Pancreas (tissue), 10 donors: ENCODE measurements around the gene RIMBP2. TPM values are rescaled to one million over a fixed set of nuclear protein-coding genes. Genes with fewer than 3 reads are reported as not detected.

Experiments
- ATAC-seq, 4 donors: fragments of 200-7000 bp; cut with Tn5 transposase; one replicate each; pipeline versions ENCODE4 v1.8.0 to v1.9.1; 2020; ENCODE audit warnings: mild to moderate bottlenecking in 4 of 4, moderate library complexity in 4 of 4
- DNase-seq, 6 donors: peaks; one replicate each; pipeline ENCODE4 v3.0.0-alpha.2; 2020
- FAIRE-seq: peaks from 2 replicates; lab custom pipeline; 2012; peaks lifted over from hg19 to GRCh38; lab: Jason Lieb, UNC
- H3K27ac ChIP-seq, 4 donors: fragments of 200-600 bp; sonication (generic); 1 replicate in 3 of 4; 2 replicates in 1 of 4; pipeline versions ENCODE4 v1.5.0 to v1.8.0; 2020
- H3K27me3 ChIP-seq, 4 donors: fragments of 200-600 bp; one replicate each; pipeline ENCODE4 v1.8.0; 2021
- H3K36me3 ChIP-seq, 3 donors: fragments of 200-600 bp; sonication (generic) in 1 of 3; one replicate each; pipeline versions ENCODE4 v1.5.0 to v1.8.0; 2020 to 2021
- H3K4me1 ChIP-seq, 3 donors: fragments of 200-600 bp; one replicate each; pipeline ENCODE4 v1.8.0; 2021
- H3K4me3 ChIP-seq, 4 donors: fragments of 200-600 bp; sonication (generic) in 2 of 4; one replicate each; pipeline versions ENCODE4 v1.5.0 to v1.8.0; 2020 to 2021
- H3K9me3 ChIP-seq, 4 donors: fragments of 200-600 bp; one replicate each; pipeline ENCODE4 v1.8.0; 2021
- WGBS, 2 donors: extraction: QIAGEN DNeasy Blood & Tissue Kit; methylation state at CpG; one replicate each; pipeline ENCODE4 v1.1.7; 2013; 5-methylcytosine and 5-hydroxymethylcytosine counted together
- intact Hi-C, 3 donors: fragments of 100-400 bp; cut with DNase I; formaldehyde crosslinking; loops; one replicate each; pipeline versions ENCODE4 v1.11.1 to v1.14.2; 2022
- polyA plus RNA-seq, 2 donors: library from polyadenylated mRNA; stranded (reverse); fragments of 200-250 nt; gene quantifications; one replicate each; pipeline ENCODE4 v1.2.3, GENCODE V29; 2013
- total RNA-seq, 6 donors: library from RNA; stranded (reverse); fragmentation: NEBNext Ultra II Directional in 4 of 6; extraction: Animal tissue kit (Norgen Biotek cat#: 25700) in 4 of 6; gene quantifications; one replicate each; pipeline versions ENCODE4 v1.2.1 to v1.2.4, GENCODE V29; 2021 to 2023
- TF ChIP-seq, protein P1 (sequence below), 4 donors: fragments of 200-600 bp; sonication (generic) in 3 of 4; IDR thresholded peaks; one replicate each; pipeline versions ENCODE4 v1.5.0 to v1.8.0; 2021; ENCODE audit warnings: antibody characterized with exemption in 4 of 4
- donor health status: healthy with polysubstance abuse.
- donor health status: DM: no; HTN: no; CAD: no; lungs with moderate emphysema.
- donor health status: DM: no; HTN: no; CAD: no.
- donor health status: control.
- donor health status: control.
- donor health status: Bipolar disorder and iron deficiency.
- donor health status: DM: yes; HTN: yes; CAD: no.
- donor health status: DM: no; HTN: no; CAD: no.
- donor health status: DM: no; HTN: no; CAD: no.
- donor health status: DM: yes; HTN: yes; CAD: no.

RIMBP2 gene
- total and polyA plus RNA-seq, 8 donors: 1.6 to 14.9 (median 3.9) TPM

DNA sequence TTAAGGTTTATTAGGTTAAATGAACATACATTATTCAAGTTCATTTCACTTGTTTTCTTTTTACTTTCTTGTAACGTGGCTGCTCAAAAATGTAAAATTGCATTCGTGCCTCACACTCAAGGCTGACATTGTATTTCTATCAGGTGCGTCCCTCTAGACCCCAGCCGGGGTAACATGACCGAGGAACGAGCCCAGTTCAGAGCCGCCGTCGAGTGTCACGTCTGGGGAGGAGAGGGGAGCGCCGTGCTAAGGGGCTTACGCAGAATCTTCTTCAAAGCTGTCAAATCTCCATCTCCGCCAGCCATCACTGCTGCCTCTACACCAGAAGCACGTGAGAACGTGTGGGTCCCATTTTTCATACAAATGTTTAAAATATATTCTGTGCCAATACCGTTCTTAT is 170.6 kb downstream of the RIMBP2 start:
- Histone ChIP-seq H3K27ac (no peak overlapping the region), H3K4me1 (no peaks in the 10 kb centered on the region), H3K4me3 (no peak overlapping the region), H3K9me3 (no peaks in the 10 kb centered on the region), H3K27me3 (no peaks in the 10 kb centered on the region), H3K36me3 (no peaks in the 10 kb centered on the region)
- FAIRE-seq: no peak
- 60 to 62% methylated on average over 17 of the region's 17 CpGs for WGBS, 2 donors
- intact Hi-C loops: no loop called here
- DNase-seq: no peak
- TF ChIP-seq, protein P1, sequence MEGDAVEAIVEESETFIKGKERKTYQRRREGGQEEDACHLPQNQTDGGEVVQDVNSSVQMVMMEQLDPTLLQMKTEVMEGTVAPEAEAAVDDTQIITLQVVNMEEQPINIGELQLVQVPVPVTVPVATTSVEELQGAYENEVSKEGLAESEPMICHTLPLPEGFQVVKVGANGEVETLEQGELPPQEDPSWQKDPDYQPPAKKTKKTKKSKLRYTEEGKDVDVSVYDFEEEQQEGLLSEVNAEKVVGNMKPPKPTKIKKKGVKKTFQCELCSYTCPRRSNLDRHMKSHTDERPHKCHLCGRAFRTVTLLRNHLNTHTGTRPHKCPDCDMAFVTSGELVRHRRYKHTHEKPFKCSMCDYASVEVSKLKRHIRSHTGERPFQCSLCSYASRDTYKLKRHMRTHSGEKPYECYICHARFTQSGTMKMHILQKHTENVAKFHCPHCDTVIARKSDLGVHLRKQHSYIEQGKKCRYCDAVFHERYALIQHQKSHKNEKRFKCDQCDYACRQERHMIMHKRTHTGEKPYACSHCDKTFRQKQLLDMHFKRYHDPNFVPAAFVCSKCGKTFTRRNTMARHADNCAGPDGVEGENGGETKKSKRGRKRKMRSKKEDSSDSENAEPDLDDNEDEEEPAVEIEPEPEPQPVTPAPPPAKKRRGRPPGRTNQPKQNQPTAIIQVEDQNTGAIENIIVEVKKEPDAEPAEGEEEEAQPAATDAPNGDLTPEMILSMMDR (IDR thresholded peaks at IDR 0.05): no peak
- ATAC-seq: no peak

DNA sequence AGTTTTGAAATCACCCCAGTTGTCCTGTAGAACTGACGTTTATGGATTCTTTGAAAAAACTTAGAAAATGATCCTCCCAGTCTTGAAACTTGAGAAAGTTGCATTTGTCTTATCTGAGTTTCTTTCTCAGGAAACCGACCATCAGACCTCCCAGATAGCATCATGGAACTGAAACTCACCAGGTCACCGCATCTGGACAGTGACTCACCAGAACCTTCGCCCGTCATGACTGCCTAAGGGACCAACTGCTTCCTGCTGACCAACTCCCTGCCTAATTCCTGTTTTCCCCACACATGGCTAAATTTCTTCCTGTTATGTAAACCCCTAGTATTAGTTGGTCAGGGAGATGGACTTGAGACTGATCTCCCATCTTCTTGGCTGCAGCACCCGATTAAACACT is 175.7 kb downstream of the RIMBP2 start:
- no peak for FAIRE-seq
- no peak overlapping the region for H3K27ac ChIP-seq
- DNase-seq: no peak
- H3K4me3 ChIP-seq: no peak overlapping the region
- no peaks in the 10 kb centered on the region for H3K9me3 ChIP-seq
- no peaks in the 10 kb centered on the region for H3K36me3 ChIP-seq
- intact Hi-C loops: no loop called here
- WGBS, 2 donors: 65 to 67% methylated on average over 6 of the region's 6 CpGs
- TF ChIP-seq, protein P1 (IDR thresholded peaks at IDR 0.05): no peak
- no peaks in the 10 kb centered on the region for H3K27me3 ChIP-seq
- H3K4me1 ChIP-seq: no peaks in the 10 kb centered on the region
- ATAC-seq: no peak

DNA sequence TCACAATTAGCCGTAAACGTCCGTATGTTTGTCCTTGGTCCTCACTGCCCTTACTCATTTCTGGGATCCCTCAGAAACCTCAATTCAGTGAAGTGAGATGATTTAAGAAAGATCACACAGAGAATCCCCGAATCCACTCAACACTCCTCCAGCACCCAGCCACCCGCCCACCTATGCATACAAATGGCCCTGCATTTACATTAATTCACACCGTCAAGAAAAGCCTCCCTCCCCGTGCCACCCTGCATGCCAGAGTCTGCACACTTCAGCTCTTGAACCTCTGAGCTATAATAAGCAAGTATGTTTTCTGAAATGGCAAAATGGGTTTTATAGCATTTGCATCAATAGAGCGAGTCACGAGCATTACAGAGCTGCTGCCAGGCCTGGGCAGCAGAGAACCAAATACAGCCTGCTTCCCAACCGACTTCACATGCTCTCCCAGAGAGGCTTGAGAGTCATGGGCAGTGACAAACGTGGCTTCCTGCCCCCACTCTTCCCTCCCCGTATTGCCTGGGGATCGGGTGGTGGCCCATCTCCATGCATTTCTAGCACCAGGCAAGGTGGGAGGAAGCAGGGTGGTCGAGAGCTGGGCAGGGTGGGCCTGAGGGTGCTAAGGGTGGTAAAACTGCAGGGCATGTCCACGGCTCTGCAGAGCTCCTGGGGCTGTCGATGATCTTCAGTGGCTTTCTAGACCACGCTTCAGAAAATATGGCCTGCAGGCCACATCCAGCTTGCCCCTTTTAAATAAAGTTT is 177.6 kb downstream of the RIMBP2 start:
- H3K4me3 ChIP-seq: no peak overlapping the region
- no peak for ATAC-seq
- TF ChIP-seq, protein P1 (IDR thresholded peaks at IDR 0.05): no peak
- no peak overlapping the region for H3K27ac ChIP-seq
- no peak for DNase-seq
- no peaks in the 10 kb centered on the region for H3K4me1 ChIP-seq
- WGBS, 2 donors: 50 to 61% methylated on average over 17 of the region's 17 CpGs
- H3K9me3 ChIP-seq: no peaks in the 10 kb centered on the region
- H3K36me3 ChIP-seq: no peaks in the 10 kb centered on the region
- no peak for FAIRE-seq
- no peaks in the 10 kb centered on the region for H3K27me3 ChIP-seq
- intact Hi-C loops: no loop called here

DNA sequence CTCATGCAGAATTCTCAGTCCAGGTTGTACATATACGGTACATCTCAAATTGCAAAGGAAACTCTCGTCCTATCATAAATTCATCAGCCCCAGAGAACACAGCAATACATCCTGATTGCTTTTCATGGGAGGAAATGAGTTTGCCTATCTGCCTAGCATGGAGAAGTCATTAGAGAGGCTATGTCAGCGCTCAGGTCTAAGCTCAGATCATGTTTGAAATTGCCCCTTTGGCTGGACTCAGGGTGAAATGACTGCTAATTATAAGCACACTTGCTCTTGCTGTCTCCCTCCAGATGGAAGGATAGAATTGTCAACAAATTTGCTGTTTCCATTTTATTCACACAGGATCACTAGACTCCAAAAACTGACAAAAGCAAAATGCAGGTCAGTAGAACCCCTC is 178.4 kb downstream of the RIMBP2 start:
- intact Hi-C loops: no loop called here
- TF ChIP-seq, protein P1 (IDR thresholded peaks at IDR 0.05): no peak
- ATAC-seq (peak in 2 of 4 donors; percentile 51 to 63), FAIRE-seq (no peak), DNase-seq (no peak)
- H3K36me3 ChIP-seq: no peaks in the 10 kb centered on the region
- WGBS, 2 donors: 57 to 70% methylated on average over 3 of the region's 3 CpGs
- no peaks in the 10 kb centered on the region for H3K27me3 ChIP-seq
- H3K27ac ChIP-seq: no peak overlapping the region
- no peaks in the 10 kb centered on the region for H3K4me1 ChIP-seq
- no peaks in the 10 kb centered on the region for H3K9me3 ChIP-seq
- H3K4me3 ChIP-seq: no peak overlapping the region

DNA sequence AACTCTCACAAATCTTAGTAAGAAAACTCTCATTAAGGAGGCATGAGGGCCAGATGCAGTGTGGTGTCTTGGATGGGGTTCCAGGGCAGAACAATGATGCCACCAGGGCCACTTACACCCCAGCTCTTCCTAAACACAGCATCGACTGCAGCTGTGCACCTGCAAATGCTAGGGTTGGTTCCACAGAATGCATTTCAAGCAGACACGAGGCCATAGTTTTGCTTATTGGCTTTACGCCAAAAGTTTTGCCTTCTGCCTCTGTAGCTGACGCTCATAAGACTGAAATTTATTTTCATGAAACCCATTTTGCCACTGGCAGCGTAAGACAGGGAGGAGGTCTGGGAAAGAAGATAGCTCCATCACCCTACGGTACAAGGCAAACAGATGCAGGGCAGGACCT is 179.0 kb downstream of the RIMBP2 start:
- DNase-seq: no peak
- WGBS, 2 donors: 60 to 66% methylated on average over 6 of the region's 6 CpGs
- Histone ChIP-seq H3K36me3 (no peaks in the 10 kb centered on the region), H3K9me3 (no peaks in the 10 kb centered on the region), H3K27ac (no peak overlapping the region), H3K4me1 (no peaks in the 10 kb centered on the region), H3K27me3 (no peaks in the 10 kb centered on the region), H3K4me3 (no peak overlapping the region)
- ATAC-seq: no peak
- FAIRE-seq: no peak
- intact Hi-C loops: no loop called here
- TF ChIP-seq, protein P1 (IDR thresholded peaks at IDR 0.05): no peak
